SK-N-SH (cell line): ENCODE results near the gene ZNF25. TPM values are rescaled to one million over a fixed set of nuclear protein-coding genes. Genes with fewer than 3 reads are reported as not detected.

Experiments
- CTCF ChIA-PET: fragments of 300-600, 350-600 bp; formaldehyde crosslinking; extraction: SDS; loops from one replicate; lab custom pipeline; 2021; lab: Yijun Ruan, JAX
- POLR2A ChIA-PET: fragments of 350-600 bp; sonication (Branson Sonifier 250); formaldehyde crosslinking; extraction: SDS; loops from one replicate; lab custom pipeline; 2020; ENCODE audit warnings: antibody characterized with exemption, inconsistent platforms; lab: Yijun Ruan, JAX
- DNase-seq: peaks from one replicate; pipeline ENCODE4 v3.0.0; 2012
- H2AFZ ChIP-seq: fragments of 200-600 bp; sonication (generic); 2 replicates; pipeline ENCODE4 v1.8.1; 2016; ENCODE audit warnings: antibody characterized with exemption, mild to moderate bottlenecking, low read depth
- H3F3A ChIP-seq: fragments of 200-600 bp; sonication (generic); replicated peaks from 2 replicates; pipeline ENCODE3; 2016; ENCODE audit warnings: antibody characterized with exemption, mild to moderate bottlenecking; ENCODE audit not compliant: insufficient read depth
- H3K27ac ChIP-seq, 2 experiments: fragments of 200-500 bp in 1 of 2; fragments of 200-600 bp in 1 of 2; sonication (Bioruptor generic) in 1 of 2; sonication (generic), shearing (Covaris generic) in 1 of 2; 2 replicates each; pipeline versions ENCODE4 v1.5.1 to v1.6.1; 2014 to 2016; ENCODE audit warnings: low read depth in 2 of 2, inconsistent platforms in 1 of 2, low read length in 1 of 2, mild to moderate bottlenecking in 1 of 2, mixed read lengths in 1 of 2
- H3K27me3 ChIP-seq: fragments of 200-600 bp; sonication (generic), shearing (Covaris generic); 2 replicates; pipeline ENCODE4 v1.6.1; 2016; ENCODE audit warnings: mixed run types; ENCODE audit not compliant: insufficient read depth
- H3K36me3 ChIP-seq, 2 experiments: fragments of 200-500 bp in 1 of 2; fragments of 200-600 bp in 1 of 2; sonication (Bioruptor generic) in 1 of 2; sonication (generic) in 1 of 2; replicated peaks in 1 of 2; 2 replicates each; pipeline versions ENCODE3 to v1.5.1; 2014 to 2016; ENCODE audit warnings: low read length in 1 of 2, mild to moderate bottlenecking in 1 of 2; ENCODE audit not compliant: insufficient read depth in 2 of 2, control insufficient read depth in 1 of 2
- H3K4me1 ChIP-seq, 2 experiments: fragments of 200-500 bp in 1 of 2; fragments of 200-600 bp in 1 of 2; sonication (Bioruptor generic) in 1 of 2; sonication (generic), shearing (Covaris generic) in 1 of 2; 2 replicates each; pipeline versions ENCODE4 v1.5.1 to v1.6.1; 2014 to 2016; ENCODE audit warnings: low read depth in 1 of 2, low read length in 1 of 2, mixed run types in 1 of 2; ENCODE audit not compliant: insufficient read depth in 2 of 2, control insufficient read depth in 1 of 2
- H3K4me2 ChIP-seq: fragments of 200-600 bp; sonication (generic), shearing (Covaris generic); 2 replicates; pipeline ENCODE4 v1.6.1; 2017; ENCODE audit warnings: mixed run types
- H3K4me3 ChIP-seq, 2 experiments: fragments of 200-500 bp in 1 of 2; fragments of 200-600 bp in 1 of 2; sonication (Bioruptor generic) in 1 of 2; sonication (generic), shearing (Covaris generic) in 1 of 2; 2 replicates each; pipeline versions ENCODE4 v1.5.1 to v1.8.1; 2014 to 2016; ENCODE audit warnings: low read depth in 2 of 2, inconsistent platforms in 1 of 2, low read length in 1 of 2, mild to moderate bottlenecking in 1 of 2, mixed read lengths in 1 of 2, moderate library complexity in 1 of 2
- H3K79me2 ChIP-seq: fragments of 200-600 bp; sonication (generic); 2 replicates; pipeline ENCODE4 v1.8.1; 2017; ENCODE audit warnings: mild to moderate bottlenecking; ENCODE audit not compliant: insufficient read depth
- H3K9ac ChIP-seq: fragments of 200-600 bp; sonication (generic); 2 replicates; pipeline ENCODE4 v1.6.1; 2017; ENCODE audit warnings: mixed run types
- H3K9me2 ChIP-seq: fragments of 200-600 bp; sonication (generic); 2 replicates; pipeline ENCODE4 v1.6.1; 2017; ENCODE audit warnings: mixed run types
- H3K9me3 ChIP-seq: fragments of 200-600 bp; sonication (generic); 2 replicates; pipeline ENCODE4 v1.6.1; 2017; ENCODE audit warnings: mixed run types, mild to moderate bottlenecking, moderate library complexity
- H4K20me1 ChIP-seq: fragments of 200-600 bp; sonication (generic); 2 replicates; pipeline ENCODE4 v1.6.1; 2017; ENCODE audit warnings: mild to moderate bottlenecking, mixed run types; ENCODE audit not compliant: insufficient read depth
- CHD2 ChIP-seq: fragments of 150-350 bp; IDR thresholded peaks from 2 replicates; pipeline ENCODE4 v1.6.1; 2018; ENCODE audit warnings: low read length; ENCODE audit not compliant: partially characterized antibody
- CTCF ChIP-seq: fragments of 200-600 bp; sonication (generic); IDR thresholded peaks from 2 replicates; pipeline ENCODE4 v1.6.1; 2017; ENCODE audit warnings: antibody characterized with exemption, mild to moderate bottlenecking, moderate library complexity
- ELF1 ChIP-seq: IDR thresholded peaks from 2 replicates; pipeline ENCODE4 v1.4.0; 2012
- FOSL2 ChIP-seq: IDR thresholded peaks from 2 replicates; pipeline ENCODE4 v1.4.0; 2012; ENCODE audit warnings: low read depth, mild to moderate bottlenecking, moderate library complexity, borderline replicate concordance
- FOXJ3 ChIP-seq: sonication (generic); formaldehyde crosslinking; IDR thresholded peaks from 2 replicates; pipeline ENCODE4 v1.5.1; 2020; ENCODE audit warnings: mild to moderate bottlenecking, missing genetic modification reagents
- GABPA ChIP-seq: IDR thresholded peaks from 2 replicates; pipeline ENCODE4 v1.4.0; 2012; ENCODE audit warnings: low read depth, mild to moderate bottlenecking
- IRF3 ChIP-seq: fragments of 150-350 bp; IDR thresholded peaks from 2 replicates; pipeline ENCODE4 v1.6.1; 2016; ENCODE audit warnings: mild to moderate bottlenecking, low read depth, low read length
- JUND ChIP-seq: IDR thresholded peaks from 2 replicates; pipeline ENCODE4 v1.4.0; 2012
- MEF2A ChIP-seq: IDR thresholded peaks from 2 replicates; pipeline ENCODE4 v1.4.0; 2012; ENCODE audit warnings: low read depth, borderline replicate concordance
- NFIC ChIP-seq: IDR thresholded peaks from 2 replicates; pipeline ENCODE4 v1.4.0; 2012; ENCODE audit warnings: borderline replicate concordance
- NRF1 ChIP-seq: IDR thresholded peaks from 2 replicates; pipeline ENCODE4 v1.6.1; 2012; ENCODE audit warnings: low read depth, mild to moderate bottlenecking, low read length
- RXRA ChIP-seq: IDR thresholded peaks from 2 replicates; pipeline ENCODE4 v1.4.0; 2012; ENCODE audit warnings: low read depth, mild to moderate bottlenecking, borderline replicate concordance
- SIN3A ChIP-seq: IDR thresholded peaks from 2 replicates; pipeline ENCODE4 v1.6.1; 2012; ENCODE audit warnings: low read depth, mild to moderate bottlenecking, low read length, moderate library complexity, borderline replicate concordance
- TAF1 ChIP-seq: IDR thresholded peaks from 2 replicates; pipeline ENCODE4 v1.6.1; 2012; ENCODE audit warnings: low read depth, mild to moderate bottlenecking, low read length, moderate library complexity, borderline replicate concordance
- TCF12 ChIP-seq: IDR thresholded peaks from 2 replicates; pipeline ENCODE4 v1.4.0; 2012
- YY1 ChIP-seq: IDR thresholded peaks from 2 replicates; pipeline ENCODE4 v1.4.0; 2012; ENCODE audit warnings: low read depth, mild to moderate bottlenecking
- WGBS: methylation state at CpG from one replicate; pipeline ENCODE4 v1.1.6; 2017; ENCODE audit warnings: low lambda C conversion rate; 5-methylcytosine and 5-hydroxymethylcytosine counted together
- polyA plus RNA-seq, 3 experiments: library from polyadenylated mRNA; depleted of rRNA; stranded (reverse); fragments of >200 nt; gene quantifications; 2 replicates each; pipeline ENCODE4 v1.2.3, GENCODE V29; 2012

Gene ZNF25
- polyA plus RNA-seq, 1 of the 3 experiments (the other 2 are of a cell fraction), result 3.6 TPM

GRCh38 chr10:38007991-38008390, 31.5 kb upstream of the ZNF25 start:
- Histone ChIP-seq H3K9me3 (no peaks in the 10 kb centered on the region), H3K9me2 (no peaks in the 10 kb centered on the region), H3K79me2 (peaks cover 14% of the 10 kb centered on the region), H3K27me3 (no peaks in the 10 kb centered on the region), H3K4me3 (no peak overlapping the region), H4K20me1 (no peaks in the 10 kb centered on the region), H3K4me1 (peaks cover 0 to 2% of the 10 kb centered on the region in 2 experiments; a peak in 1 of 4 replicates), H3K27ac (no peak overlapping the region), H3F3A (peaks cover 9% of the 10 kb centered on the region), H2AFZ (no peak overlapping the region), H3K9ac (no peak overlapping the region), H3K4me2 (no peak overlapping the region), H3K36me3 (peaks cover 0 to 8% of the 10 kb centered on the region in 2 experiments)
- DNase-seq, result no peak
- WGBS, result 55% methylated on average over 3 of the region's 3 CpGs
- POLR2A ChIA-PET, result no interaction called here
- CTCF ChIA-PET, result interaction anchor here (0.8 to 2.0 kb wide), 2 partner anchors 31 to 40 kb away, joined by 3 to 4 read pairs; no protein-coding TSS in a partner anchor
- TF ChIP-seq RXRA (no peak), TCF12 (no peak), FOSL2 (no peak), NRF1 (no peak), ELF1 (no peak)

- POLR2A ChIA-PET, result no interaction called here
- Histone ChIP-seq H3K79me2 (peaks cover 11% of the 10 kb centered on the region), H3K4me3 (no peak overlapping the region), H3K4me2 (no peak overlapping the region), H3K36me3 (peaks cover 0 to 7% of the 10 kb centered on the region in 2 experiments), H3K9me2 (no peaks in the 10 kb centered on the region)
- DNase-seq, result no peak
- no peak for TF ChIP-seq IRF3
- TF ChIP-seq GABPA, result no peak
- TF ChIP-seq JUND, result no peak
- TF ChIP-seq MEF2A, result no peak
- no peak for TF ChIP-seq CHD2
- TF ChIP-seq TAF1, result no peak
- no peak for TF ChIP-seq NFIC
- TF ChIP-seq SIN3A, result no peak
- TF ChIP-seq TCF12, result no peak
- TF ChIP-seq CTCF, result no peak
- TF ChIP-seq FOXJ3 (CRISPR knock-in tag), result no peak
- TF ChIP-seq YY1, result no peak
- TF ChIP-seq, all 33 proteins: peak for 0
- Histone ChIP-seq H2AFZ (no peak overlapping the region), H3F3A (peaks cover 9% of the 10 kb centered on the region), H4K20me1 (no peaks in the 10 kb centered on the region), H3K9ac (no peak overlapping the region), H3K4me1 (peaks cover 0 to 2% of the 10 kb centered on the region in 2 experiments; a peak in 1 of 4 replicates), H3K9me3 (no peaks in the 10 kb centered on the region), H3K27me3 (no peaks in the 10 kb centered on the region), H3K27ac (no peak overlapping the region)
- CTCF ChIA-PET, result interaction anchor here (2.0 kb wide), 1 partner anchor 40 kb away, joined by 4 read pairs; no protein-coding TSS in a partner anchor
These were observed 31.1 kb upstream of the ZNF25 start for GRCh38 chr10:38007551-38007950.
